Activated T-helper 17 cell treated with anti-CD3 and anti-CD28 coated beads, Interleukin-2, amount 50 U/mL, for 72 hours (primary cell): Measurements from ENCODE around the gene BCKDHB. TPM values are rescaled to one million over a fixed set of nuclear protein-coding genes. Genes with fewer than 3 reads are reported as not detected.

Experiments
- ATAC-seq: fragments of 150-1000 bp; cut with Tn5 transposase; replicated peaks from 2 replicates; pipeline ENCODE4 v1.10.0; 2021; ENCODE audit warnings: mild to moderate bottlenecking, moderate library complexity
- H3K27ac Mint-ChIP-seq: one replicate; pipeline ENCODE4 v1.8.0; 2022; ENCODE audit warnings: mixed read lengths
- H3K27me3 Mint-ChIP-seq: one replicate; pipeline ENCODE4 v1.8.0; 2022; ENCODE audit warnings: mixed read lengths
- H3K36me3 Mint-ChIP-seq: one replicate; pipeline ENCODE4 v1.8.0; 2022; ENCODE audit warnings: low read depth, mild to moderate bottlenecking, mixed read lengths
- H3K4me1 Mint-ChIP-seq: one replicate; pipeline ENCODE4 v1.8.0; 2022; ENCODE audit warnings: mixed read lengths
- H3K4me3 Mint-ChIP-seq: one replicate; pipeline ENCODE4 v1.8.0; 2022; ENCODE audit warnings: mild to moderate bottlenecking, mixed read lengths
- H3K9me3 Mint-ChIP-seq: one replicate; pipeline ENCODE4 v1.8.0; 2022; ENCODE audit warnings: mixed read lengths
- total RNA-seq, 2 donors: library from RNA; stranded (reverse); gene quantifications; one replicate each; pipeline ENCODE4 v1.2.3, GENCODE V29; 2022

The BCKDHB gene
- total RNA-seq, 2 donors from 2014 or later: 15.9 to 16.0 TPM

GRCh38 chr6:80133020-80133419 is 26.5 kb downstream of the BCKDHB start:
- no peak for ATAC-seq
- peaks cover 28% of the 10 kb centered on the region for H3K36me3 Mint-ChIP-seq
- no peaks in the 10 kb centered on the region for H3K9me3 Mint-ChIP-seq
- no peaks in the 10 kb centered on the region for H3K4me1 Mint-ChIP-seq
- H3K27me3 Mint-ChIP-seq: no peaks in the 10 kb centered on the region
- no peak overlapping the region for H3K4me3 Mint-ChIP-seq
- H3K27ac Mint-ChIP-seq: no peak overlapping the region

- ATAC-seq: no peak
- no peaks in the 10 kb centered on the region for H3K9me3 Mint-ChIP-seq
- no peaks in the 10 kb centered on the region for H3K4me1 Mint-ChIP-seq
- no peak overlapping the region for H3K27ac Mint-ChIP-seq
- peaks cover 22% of the 10 kb centered on the region for H3K36me3 Mint-ChIP-seq
- no peak overlapping the region for H3K4me3 Mint-ChIP-seq
- H3K27me3 Mint-ChIP-seq: no peaks in the 10 kb centered on the region
These were observed 27.6 kb downstream of the BCKDHB start for GRCh38 chr6:80134065-80134464.

DNA sequence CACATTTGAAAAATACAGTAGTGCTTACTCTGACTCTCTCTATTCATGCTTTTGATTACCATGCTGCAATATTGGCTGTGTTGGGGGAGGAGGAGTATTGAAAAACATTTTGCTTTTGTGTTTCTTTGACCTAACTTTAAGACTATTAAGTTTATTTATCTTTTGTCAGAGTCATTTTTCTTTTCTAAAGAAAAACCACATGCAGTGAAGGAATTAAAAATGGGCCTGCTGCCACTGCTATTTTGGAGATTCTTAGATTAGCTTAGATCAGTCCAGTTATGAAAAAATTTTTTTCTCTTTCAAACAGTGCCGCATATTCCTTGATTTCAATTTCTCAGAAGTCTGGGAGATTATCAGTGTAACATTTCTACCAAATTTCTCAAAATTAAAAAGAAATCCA is 36.1 kb downstream of the BCKDHB start:
- Mint-ChIP-seq H3K27ac (no peak overlapping the region), H3K9me3 (no peaks in the 10 kb centered on the region), H3K4me1 (no peaks in the 10 kb centered on the region), H3K4me3 (no peak overlapping the region), H3K27me3 (no peaks in the 10 kb centered on the region), H3K36me3 (no peaks in the 10 kb centered on the region)
- no peak for ATAC-seq

DNA sequence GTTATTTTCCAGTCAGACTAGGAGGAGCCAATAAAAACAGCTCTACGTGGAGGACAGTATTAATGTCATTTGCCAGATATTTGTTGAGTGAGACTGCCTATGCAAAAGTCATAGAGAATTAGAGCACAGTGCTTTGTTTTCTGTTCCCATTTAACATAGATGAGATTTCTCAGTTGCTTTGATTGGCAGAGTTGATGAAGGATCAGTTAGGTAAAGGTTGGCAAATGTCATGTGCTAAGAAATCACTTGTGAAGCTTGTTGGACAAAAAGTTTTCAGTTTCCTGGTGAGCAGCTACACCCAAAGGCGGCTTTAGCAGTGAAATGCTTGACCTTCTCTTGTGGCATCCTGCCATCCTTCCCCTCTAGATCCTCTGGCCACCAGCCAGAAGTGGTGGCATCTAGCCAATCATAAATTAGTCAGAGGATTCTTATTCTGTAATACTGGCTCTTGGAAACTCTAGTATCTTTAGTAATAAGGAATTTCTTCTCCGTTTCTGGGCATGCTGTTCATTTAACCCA is 37.0 kb downstream of the BCKDHB start:
- H3K4me3 Mint-ChIP-seq: no peak overlapping the region
- no peaks in the 10 kb centered on the region for H3K27me3 Mint-ChIP-seq
- no peak for ATAC-seq
- H3K36me3 Mint-ChIP-seq: no peaks in the 10 kb centered on the region
- H3K4me1 Mint-ChIP-seq: no peaks in the 10 kb centered on the region
- H3K9me3 Mint-ChIP-seq: no peaks in the 10 kb centered on the region
- H3K27ac Mint-ChIP-seq: no peak overlapping the region

- no peaks in the 10 kb centered on the region for H3K27me3 Mint-ChIP-seq
- H3K36me3 Mint-ChIP-seq: no peaks in the 10 kb centered on the region
- no peaks in the 10 kb centered on the region for H3K4me1 Mint-ChIP-seq
- no peak overlapping the region for H3K27ac Mint-ChIP-seq
- no peaks in the 10 kb centered on the region for H3K9me3 Mint-ChIP-seq
- H3K4me3 Mint-ChIP-seq: no peak overlapping the region
- no peak for ATAC-seq
These were observed 38.4 kb downstream of the BCKDHB start for GRCh38 chr6:80144753-80145315.

- ATAC-seq: no peak
- H3K36me3 Mint-ChIP-seq: no peaks in the 10 kb centered on the region
- no peaks in the 10 kb centered on the region for H3K27me3 Mint-ChIP-seq
- no peaks in the 10 kb centered on the region for H3K9me3 Mint-ChIP-seq
- H3K4me3 Mint-ChIP-seq: no peak overlapping the region
- H3K27ac Mint-ChIP-seq: no peak overlapping the region
- no peaks in the 10 kb centered on the region for H3K4me1 Mint-ChIP-seq
These were observed 39.0 kb downstream of the BCKDHB start for GRCh38 chr6:80145509-80145908.

DNA sequence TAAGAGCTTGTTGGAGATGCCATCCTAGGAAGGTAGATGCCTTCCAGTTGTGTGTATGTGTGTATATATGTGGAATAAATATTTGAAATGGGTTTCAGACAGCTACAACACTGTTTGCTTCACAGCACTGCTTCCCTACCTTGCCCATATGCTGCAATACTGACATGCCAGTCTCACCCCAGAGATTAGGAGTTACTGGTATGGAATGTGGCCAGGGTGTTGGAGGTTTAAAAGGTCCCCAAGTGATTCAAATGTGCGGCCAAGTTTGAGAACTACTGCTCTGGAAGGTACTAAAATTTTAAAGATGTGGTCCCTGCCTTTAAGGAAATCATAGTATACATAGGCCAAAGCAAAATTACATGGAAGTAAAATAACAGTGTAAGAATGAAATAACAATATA is 39.5 kb downstream of the BCKDHB start:
- Mint-ChIP-seq H3K36me3 (no peaks in the 10 kb centered on the region), H3K4me1 (no peaks in the 10 kb centered on the region), H3K27me3 (no peaks in the 10 kb centered on the region), H3K9me3 (no peaks in the 10 kb centered on the region), H3K4me3 (no peak overlapping the region), H3K27ac (no peak overlapping the region)
- no peak for ATAC-seq

DNA sequence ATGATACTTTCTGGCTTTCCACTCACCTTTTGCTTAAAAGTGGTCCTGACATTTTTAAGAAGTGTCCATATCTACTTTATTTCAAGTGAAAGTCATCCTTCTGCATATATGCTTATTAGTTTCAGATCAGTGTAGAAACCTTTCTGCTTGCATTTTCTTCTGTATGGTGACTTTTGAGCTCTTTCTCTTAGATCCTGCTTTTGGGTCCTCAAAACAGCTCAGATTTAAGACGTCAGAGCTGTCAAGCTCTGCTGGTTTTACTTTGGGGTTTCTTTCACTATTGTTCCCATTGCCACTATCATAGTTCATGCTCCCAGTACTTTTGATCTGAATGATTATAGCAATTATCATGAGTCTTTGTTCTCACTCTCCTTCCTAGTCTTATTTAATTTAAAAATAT is 41.7 kb downstream of the BCKDHB start:
- Mint-ChIP-seq H3K9me3 (no peaks in the 10 kb centered on the region), H3K36me3 (no peaks in the 10 kb centered on the region), H3K4me1 (no peaks in the 10 kb centered on the region), H3K4me3 (no peak overlapping the region), H3K27me3 (no peaks in the 10 kb centered on the region), H3K27ac (no peak overlapping the region)
- no peak for ATAC-seq

GRCh38 chr6:80151635-80152034 is 45.2 kb downstream of the BCKDHB start:
- no peak overlapping the region for H3K27ac Mint-ChIP-seq
- ATAC-seq: no peak
- H3K4me1 Mint-ChIP-seq: no peaks in the 10 kb centered on the region
- no peaks in the 10 kb centered on the region for H3K9me3 Mint-ChIP-seq
- H3K36me3 Mint-ChIP-seq: no peaks in the 10 kb centered on the region
- no peaks in the 10 kb centered on the region for H3K27me3 Mint-ChIP-seq
- H3K4me3 Mint-ChIP-seq: no peak overlapping the region

GRCh38 chr6:80154160-80154559 is 47.7 kb downstream of the BCKDHB start:
- Mint-ChIP-seq H3K27ac (no peak overlapping the region), H3K9me3 (no peaks in the 10 kb centered on the region), H3K27me3 (no peaks in the 10 kb centered on the region), H3K4me1 (no peaks in the 10 kb centered on the region), H3K4me3 (no peak overlapping the region), H3K36me3 (no peaks in the 10 kb centered on the region)
- ATAC-seq: no peak

GRCh38 chr6:80156221-80156620 is 49.8 kb downstream of the BCKDHB start:
- Mint-ChIP-seq H3K27me3 (no peaks in the 10 kb centered on the region), H3K27ac (no peak overlapping the region), H3K4me3 (no peak overlapping the region), H3K36me3 (no peaks in the 10 kb centered on the region), H3K4me1 (no peaks in the 10 kb centered on the region), H3K9me3 (no peaks in the 10 kb centered on the region)
- no peak for ATAC-seq

- Mint-ChIP-seq H3K27me3 (no peaks in the 10 kb centered on the region), H3K27ac (no peak overlapping the region), H3K4me3 (no peak overlapping the region), H3K9me3 (no peaks in the 10 kb centered on the region), H3K36me3 (no peaks in the 10 kb centered on the region), H3K4me1 (no peaks in the 10 kb centered on the region)
- no peak for ATAC-seq
These were observed 52.1 kb downstream of the BCKDHB start for GRCh38 chr6:80158478-80158989.

GRCh38 chr6:80161434-80161833 is 55.0 kb downstream of the BCKDHB start:
- no peaks in the 10 kb centered on the region for H3K27me3 Mint-ChIP-seq
- H3K36me3 Mint-ChIP-seq: no peaks in the 10 kb centered on the region
- H3K4me3 Mint-ChIP-seq: no peak overlapping the region
- ATAC-seq: no peak
- no peak overlapping the region for H3K27ac Mint-ChIP-seq
- no peaks in the 10 kb centered on the region for H3K4me1 Mint-ChIP-seq
- no peaks in the 10 kb centered on the region for H3K9me3 Mint-ChIP-seq

GRCh38 chr6:80163754-80164187 is 57.3 kb downstream of the BCKDHB start:
- no peaks in the 10 kb centered on the region for H3K9me3 Mint-ChIP-seq
- ATAC-seq: peak; percentile 73
- no peaks in the 10 kb centered on the region for H3K27me3 Mint-ChIP-seq
- H3K36me3 Mint-ChIP-seq: no peaks in the 10 kb centered on the region
- no peak overlapping the region for H3K27ac Mint-ChIP-seq
- no peak overlapping the region for H3K4me3 Mint-ChIP-seq
- H3K4me1 Mint-ChIP-seq: no peaks in the 10 kb centered on the region

- no peaks in the 10 kb centered on the region for H3K36me3 Mint-ChIP-seq
- no peaks in the 10 kb centered on the region for H3K4me1 Mint-ChIP-seq
- no peaks in the 10 kb centered on the region for H3K9me3 Mint-ChIP-seq
- H3K4me3 Mint-ChIP-seq: no peak overlapping the region
- ATAC-seq: peak; percentile 95
- H3K27ac Mint-ChIP-seq: no peak overlapping the region
- H3K27me3 Mint-ChIP-seq: no peaks in the 10 kb centered on the region
These were observed 58.7 kb downstream of the BCKDHB start for GRCh38 chr6:80165143-80165542.

DNA sequence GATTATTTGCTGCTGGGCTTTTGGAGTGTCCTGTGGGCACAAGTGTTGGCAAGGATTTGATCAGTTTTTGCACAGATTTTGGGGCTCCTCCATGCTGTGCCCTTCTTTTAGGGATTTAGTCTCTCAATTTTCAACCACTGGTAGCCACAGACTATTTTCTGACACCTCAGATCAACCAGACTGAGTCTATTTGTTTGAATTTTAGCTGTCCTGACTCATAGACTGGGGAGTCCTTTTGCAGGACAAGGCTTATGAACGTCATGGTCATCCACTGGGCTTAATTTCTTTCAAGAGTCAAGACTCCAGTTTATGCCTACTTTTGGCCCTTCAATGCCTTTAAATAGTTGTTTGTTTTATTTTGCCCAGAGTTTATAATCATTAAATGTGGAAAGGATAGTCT is 59.3 kb downstream of the BCKDHB start:
- peaks cover 6% of the 10 kb centered on the region for H3K36me3 Mint-ChIP-seq
- ATAC-seq: no peak
- no peak overlapping the region for H3K4me3 Mint-ChIP-seq
- no peak overlapping the region for H3K27ac Mint-ChIP-seq
- no peaks in the 10 kb centered on the region for H3K27me3 Mint-ChIP-seq
- no peaks in the 10 kb centered on the region for H3K4me1 Mint-ChIP-seq
- no peaks in the 10 kb centered on the region for H3K9me3 Mint-ChIP-seq
